ENCODE measurements around the gene NLGN1. TPM values are rescaled to one million over a fixed set of nuclear protein-coding genes. Genes with fewer than 3 reads are reported as not detected.

The NLGN1 gene
- total and polyA plus RNA-seq, 2 of the 13 experiments (the other 11 are each of a cell fraction or from before 2014, with no cell fraction given): not detected

DNA sequence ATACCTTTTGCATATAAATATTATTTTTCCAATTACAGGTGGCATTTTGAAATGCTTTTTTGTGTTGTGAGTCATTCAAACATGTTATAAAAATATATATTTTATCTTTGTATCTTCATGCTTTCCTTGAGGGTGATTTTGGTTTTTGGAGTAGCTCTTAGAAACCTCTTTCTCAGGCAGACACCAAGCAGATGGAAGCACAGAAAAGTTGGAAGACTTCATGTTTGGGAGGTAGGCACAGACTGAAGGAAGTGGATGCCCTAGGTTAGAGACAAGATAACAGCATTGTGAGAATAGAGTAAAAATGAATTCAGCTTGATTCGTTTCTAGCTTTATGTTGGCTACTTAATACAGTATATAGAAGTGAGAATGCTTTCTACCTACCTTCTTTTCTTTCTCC lies 338.3 kb downstream of the NLGN1 start:
- no peak for FAIRE-seq
- Histone ChIP-seq H3K4me1 (ENCODE audit: insufficient read depth, low read length) (no peaks in the 10 kb centered on the region), H4K20me1 (ENCODE audit: insufficient read depth, low read length) (no peaks in the 10 kb centered on the region), H3K4me2 (ENCODE audit: low read depth, low read length) (no peak overlapping the region), H3K27ac (ENCODE audit: extremely low read length, insufficient read depth, low read length) (no peak overlapping the region), H2AFZ (ENCODE audit: low read length) (no peak overlapping the region), H3K36me3 (replicated peaks in 1 of 2; ENCODE audit: control insufficient read depth in 1 of 2, insufficient read depth in 2 of 2, low read length in 2 of 2) (no peaks in the 10 kb centered on the region), H3K4me3 (replicated peaks in 1 of 3; ENCODE audit: insufficient read depth in 1 of 3, low read depth in 2 of 3, low read length in 3 of 3) (no peak overlapping the region), H3K9ac (ENCODE audit: insufficient read depth, low read depth, low read length) (no peak overlapping the region), H3K27me3 (ENCODE audit: control insufficient read depth in 1 of 2, insufficient read depth in 2 of 2, low read length in 2 of 2) (no peaks in the 10 kb centered on the region; a peak in 1 of 5 replicates), H3K9me3 (ENCODE audit: low read length) (no peaks in the 10 kb centered on the region), H3K79me2 (ENCODE audit: insufficient read depth, low read length) (no peaks in the 10 kb centered on the region)
- in situ Hi-C loops (cut with HindIII; ENCODE audit: extremely low pct_ligation_motif_present, low pct_unique_long_range_greater_than_20kb): no loop called here
- 0% methylated on average over 1 of the region's 1 CpG for WGBS (ENCODE audit: low lambda C conversion rate)
- ChIA-PET CTCF (ENCODE audit: low intra/inter-chr PET ratio, low total read pairs) (no interaction called here), POLR2A (no interaction called here)
- no peak for DNase-seq (ENCODE audit: low spot score)
- no peak for ATAC-seq
- no TSS peak for BruUV-seq (replicated peaks)
- TF ChIP-seq, protein P1, sequence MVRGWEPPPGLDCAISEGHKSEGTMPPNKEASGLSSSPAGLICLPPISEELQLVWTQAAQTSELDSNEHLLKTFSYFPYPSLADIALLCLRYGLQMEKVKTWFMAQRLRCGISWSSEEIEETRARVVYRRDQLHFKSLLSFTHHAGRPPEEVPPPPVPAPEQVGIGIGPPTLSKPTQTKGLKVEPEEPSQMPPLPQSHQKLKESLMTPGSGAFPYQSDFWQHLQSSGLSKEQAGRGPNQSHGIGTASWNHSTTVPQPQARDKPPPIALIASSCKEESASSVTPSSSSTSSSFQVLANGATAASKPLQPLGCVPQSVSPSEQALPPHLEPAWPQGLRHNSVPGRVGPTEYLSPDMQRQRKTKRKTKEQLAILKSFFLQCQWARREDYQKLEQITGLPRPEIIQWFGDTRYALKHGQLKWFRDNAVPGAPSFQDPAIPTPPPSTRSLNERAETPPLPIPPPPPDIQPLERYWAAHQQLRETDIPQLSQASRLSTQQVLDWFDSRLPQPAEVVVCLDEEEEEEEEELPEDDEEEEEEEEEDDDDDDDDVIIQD (CRISPR knock-in tag; IDR thresholded peaks at IDR 0.05; ENCODE audit: low read depth): no peak
- TF ChIP-seq CSRNP2 (CRISPR knock-in tag; conservative IDR thresholded peaks at IDR 0.05; ENCODE audit: low read depth) (no peak), ZNF720 (CRISPR knock-in tag; IDR thresholded peaks at IDR 0.05) (no peak), ZFP1 (CRISPR knock-in tag; IDR thresholded peaks at IDR 0.05) (no peak), ZNF784 (CRISPR knock-in tag; IDR thresholded peaks at IDR 0.05; ENCODE audit: borderline replicate concordance) (no peak), ZNF263 (CRISPR knock-in tag; IDR thresholded peaks at IDR 0.05) (no peak), ZKSCAN8 (CRISPR knock-in tag; IDR thresholded peaks at IDR 0.05; ENCODE audit: borderline replicate concordance) (no peak), ZNF841 (CRISPR knock-in tag; IDR thresholded peaks at IDR 0.05; ENCODE audit: borderline replicate concordance) (no peak), POLR2A (IDR thresholded peaks at IDR 0.05; ENCODE audit: insufficient read depth in 1 of 2, low read depth in 2 of 2, low read length in 2 of 2) (no peak), PAX8 (CRISPR knock-in tag; IDR thresholded peaks at IDR 0.05; ENCODE audit: borderline replicate concordance) (no peak), ZNF687 (CRISPR knock-in tag; IDR thresholded peaks at IDR 0.05) (no peak), AGO1 (IDR thresholded peaks at IDR 0.05; ENCODE audit: low read depth, low read length, poor library complexity, severe bottlenecking) (no peak), HDAC6 (IDR thresholded peaks at IDR 0.05; ENCODE audit: low read depth, low read length) (no peak)
- TF ChIP-seq, protein P2, sequence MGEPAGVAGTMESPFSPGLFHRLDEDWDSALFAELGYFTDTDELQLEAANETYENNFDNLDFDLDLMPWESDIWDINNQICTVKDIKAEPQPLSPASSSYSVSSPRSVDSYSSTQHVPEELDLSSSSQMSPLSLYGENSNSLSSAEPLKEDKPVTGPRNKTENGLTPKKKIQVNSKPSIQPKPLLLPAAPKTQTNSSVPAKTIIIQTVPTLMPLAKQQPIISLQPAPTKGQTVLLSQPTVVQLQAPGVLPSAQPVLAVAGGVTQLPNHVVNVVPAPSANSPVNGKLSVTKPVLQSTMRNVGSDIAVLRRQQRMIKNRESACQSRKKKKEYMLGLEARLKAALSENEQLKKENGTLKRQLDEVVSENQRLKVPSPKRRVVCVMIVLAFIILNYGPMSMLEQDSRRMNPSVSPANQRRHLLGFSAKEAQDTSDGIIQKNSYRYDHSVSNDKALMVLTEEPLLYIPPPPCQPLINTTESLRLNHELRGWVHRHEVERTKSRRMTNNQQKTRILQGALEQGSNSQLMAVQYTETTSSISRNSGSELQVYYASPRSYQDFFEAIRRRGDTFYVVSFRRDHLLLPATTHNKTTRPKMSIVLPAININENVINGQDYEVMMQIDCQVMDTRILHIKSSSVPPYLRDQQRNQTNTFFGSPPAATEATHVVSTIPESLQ (CRISPR knock-in tag; conservative IDR thresholded peaks at IDR 0.05): no peak
- intact Hi-C loops (cut with micrococcal nuclease; ENCODE audit: unreplicated experiment): no loop called here
